G401.6 (cell line): ENCODE results near the gene UGGT2.
"Not testable (repeated sequence)": the region's sequence is repeated elsewhere in the genome, so short reads cannot be mapped to it uniquely, and the experiment has no call there.

Source experiments
- FAIRE-seq: peaks from 2 replicates; lab custom pipeline; 2012; peaks lifted over from hg19 to GRCh38; lab: Jason Lieb, UNC

UGGT2 gene

GRCh38 chr13:95957331-95957730, 95.9 kb downstream of the UGGT2 start:
- no peak for FAIRE-seq

- FAIRE-seq = no peak
These were observed 96.5 kb downstream of the UGGT2 start for GRCh38 chr13:95956589-95957148.

- FAIRE-seq = no peak
These were observed 97.5 kb downstream of the UGGT2 start for GRCh38 chr13:95955719-95956118.

GRCh38 chr13:95955255-95955654, 97.9 kb downstream of the UGGT2 start:
- FAIRE-seq = no peak

GRCh38 chr13:95954266-95954665, 98.9 kb downstream of the UGGT2 start:
- FAIRE-seq = no peak

GRCh38 chr13:95950103-95950502, 103.1 kb downstream of the UGGT2 start:
- FAIRE-seq = no peak

- no peak for FAIRE-seq
These were observed 104.5 kb downstream of the UGGT2 start for GRCh38 chr13:95948656-95949055.

- FAIRE-seq = no peak
These were observed 115.4 kb downstream of the UGGT2 start for GRCh38 chr13:95937714-95938320.

- FAIRE-seq = no peak
These were observed 121.7 kb downstream of the UGGT2 start for GRCh38 chr13:95931300-95932025.

GRCh38 chr13:95929430-95929829, 123.8 kb downstream of the UGGT2 start:
- no peak for FAIRE-seq

GRCh38 chr13:95928367-95928906, 124.8 kb downstream of the UGGT2 start:
- not testable (repeated sequence) for FAIRE-seq

GRCh38 chr13:95926231-95926630, 127.0 kb downstream of the UGGT2 start:
- FAIRE-seq = no peak

- FAIRE-seq = no peak
These were observed 128.7 kb downstream of the UGGT2 start for GRCh38 chr13:95924389-95924994.

GRCh38 chr13:95921485-95921884, 131.7 kb downstream of the UGGT2 start:
- no peak for FAIRE-seq

GRCh38 chr13:95920485-95920884, 132.7 kb downstream of the UGGT2 start:
- FAIRE-seq = no peak

- FAIRE-seq = no peak
These were observed 134.3 kb downstream of the UGGT2 start for GRCh38 chr13:95918860-95919259.

GRCh38 chr13:95914991-95915501, 138.2 kb downstream of the UGGT2 start:
- FAIRE-seq = no peak

GRCh38 chr13:95906999-95907398, 146.2 kb downstream of the UGGT2 start:
- FAIRE-seq = no peak

GRCh38 chr13:95903569-95903968, 149.6 kb downstream of the UGGT2 start:
- FAIRE-seq = no peak

- FAIRE-seq = no peak
These were observed 150.5 kb downstream of the UGGT2 start for GRCh38 chr13:95902741-95903140.

- FAIRE-seq = no peak
These were observed 154.9 kb downstream of the UGGT2 start for GRCh38 chr13:95898256-95898655.

- FAIRE-seq = no peak
These were observed 156.9 kb downstream of the UGGT2 start for GRCh38 chr13:95896301-95896700.

- FAIRE-seq = no peak
These were observed 159.3 kb downstream of the UGGT2 start for GRCh38 chr13:95893861-95894260.
